Loucy (cell line): ENCODE measurements around the gene PPP4R4.

ENCODE experiments used
- EZH2phosphoT487 ChIP-seq: fragments of 200-600 bp; IDR thresholded peaks from 2 replicates; pipeline ENCODE4 v1.6.1; 2018; ENCODE audit warnings: antibody characterized with exemption, mild to moderate bottlenecking, moderate library complexity, borderline replicate concordance
- TF ChIP-seq, protein P1 (sequence below): fragments of 200-600 bp; sonication (generic); conservative IDR thresholded peaks from 2 replicates; pipeline ENCODE4 v1.5.1; 2014; ENCODE audit warnings: mild to moderate bottlenecking, antibody characterized with exemption, low read length

DNA sequence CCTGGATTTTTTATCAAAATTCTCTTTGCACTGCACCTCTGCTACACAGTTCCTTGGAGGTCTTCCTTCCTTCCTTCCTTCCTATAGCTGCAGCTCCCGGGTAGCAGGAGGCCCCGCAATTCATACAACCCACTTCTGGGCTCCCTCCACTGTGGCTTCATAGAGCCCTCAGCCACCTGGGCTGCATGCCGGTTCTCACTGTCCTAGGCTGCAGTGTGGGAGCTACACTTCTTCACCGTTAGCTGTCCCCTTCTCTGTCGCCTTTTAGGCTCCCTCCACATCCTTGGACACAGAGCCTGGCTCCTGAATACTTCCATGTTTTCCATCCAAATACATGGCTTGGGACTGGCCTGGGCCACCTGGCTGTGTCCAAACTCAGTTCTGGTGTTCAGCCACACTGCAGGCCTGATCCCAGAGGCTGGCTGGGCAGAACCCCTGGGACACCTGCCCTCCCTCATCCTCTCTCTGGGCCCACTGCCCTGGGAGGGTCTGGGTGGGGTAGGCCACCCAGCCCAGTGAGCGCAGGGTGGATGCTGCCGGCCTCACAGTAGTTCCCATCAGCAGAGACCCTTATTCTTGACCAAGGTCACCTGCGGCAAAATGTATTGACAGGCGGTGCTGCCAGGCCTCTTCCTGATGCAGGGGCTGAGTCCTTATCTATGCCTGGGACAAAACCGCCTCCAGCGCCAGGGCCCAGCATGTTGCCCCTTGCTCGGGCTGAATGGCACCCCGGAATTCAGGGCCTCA is 117.2 kb downstream of the PPP4R4 start:
- TF ChIP-seq, protein P1, sequence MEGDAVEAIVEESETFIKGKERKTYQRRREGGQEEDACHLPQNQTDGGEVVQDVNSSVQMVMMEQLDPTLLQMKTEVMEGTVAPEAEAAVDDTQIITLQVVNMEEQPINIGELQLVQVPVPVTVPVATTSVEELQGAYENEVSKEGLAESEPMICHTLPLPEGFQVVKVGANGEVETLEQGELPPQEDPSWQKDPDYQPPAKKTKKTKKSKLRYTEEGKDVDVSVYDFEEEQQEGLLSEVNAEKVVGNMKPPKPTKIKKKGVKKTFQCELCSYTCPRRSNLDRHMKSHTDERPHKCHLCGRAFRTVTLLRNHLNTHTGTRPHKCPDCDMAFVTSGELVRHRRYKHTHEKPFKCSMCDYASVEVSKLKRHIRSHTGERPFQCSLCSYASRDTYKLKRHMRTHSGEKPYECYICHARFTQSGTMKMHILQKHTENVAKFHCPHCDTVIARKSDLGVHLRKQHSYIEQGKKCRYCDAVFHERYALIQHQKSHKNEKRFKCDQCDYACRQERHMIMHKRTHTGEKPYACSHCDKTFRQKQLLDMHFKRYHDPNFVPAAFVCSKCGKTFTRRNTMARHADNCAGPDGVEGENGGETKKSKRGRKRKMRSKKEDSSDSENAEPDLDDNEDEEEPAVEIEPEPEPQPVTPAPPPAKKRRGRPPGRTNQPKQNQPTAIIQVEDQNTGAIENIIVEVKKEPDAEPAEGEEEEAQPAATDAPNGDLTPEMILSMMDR = no peak
- TF ChIP-seq EZH2phosphoT487 = no peak
